HepG2 (cell line): ENCODE data around the gene RPS28. TPM values are rescaled to one million over a fixed set of nuclear protein-coding genes. Genes with fewer than 3 reads are reported as not detected.

Source experiments
- ELF4 ChIP-seq: sonication (generic); formaldehyde crosslinking; IDR thresholded peaks from 2 replicates; pipeline ENCODE4 v1.5.0; 2020; ENCODE audit warnings: missing genetic modification reagents, mild to moderate bottlenecking, moderate library complexity, borderline replicate concordance
- EZH2 ChIP-seq: conservative IDR thresholded peaks from 2 replicates; pipeline ENCODE4 v1.6.1; 2012; ENCODE audit warnings: mild to moderate bottlenecking, low read depth, low read length, moderate library complexity
- HMG20A ChIP-seq: IDR thresholded peaks from 2 replicates; pipeline ENCODE4 v1.6.1; 2016; ENCODE audit warnings: borderline replicate concordance
- NAIF1 ChIP-seq: sonication (generic); formaldehyde crosslinking; IDR thresholded peaks from 2 replicates; pipeline ENCODE4 v1.5.0; 2020; ENCODE audit warnings: mild to moderate bottlenecking, missing genetic modification reagents, borderline replicate concordance
- SAFB2 ChIP-seq: sonication (generic); formaldehyde crosslinking; IDR thresholded peaks from 2 replicates; pipeline ENCODE4 v1.5.1; 2020; ENCODE audit warnings: missing genetic modification reagents, low read depth, mild to moderate bottlenecking, borderline replicate concordance
- SMYD3 ChIP-seq: sonication (generic); formaldehyde crosslinking; IDR thresholded peaks from 2 replicates; pipeline ENCODE4 v1.8.1; 2023; ENCODE audit warnings: mild to moderate bottlenecking, missing genetic modification reagents
- SP140L ChIP-seq: sonication (generic); formaldehyde crosslinking; IDR thresholded peaks from 2 replicates; pipeline ENCODE4 v1.4.0; 2020; ENCODE audit warnings: missing genetic modification reagents, borderline replicate concordance
- TEAD3 ChIP-seq: optimal IDR thresholded peaks from 2 replicates; pipeline ENCODE3; 2016; ENCODE audit warnings: borderline replicate concordance
- U2AF2 ChIP-seq: fragments of 200-400 bp; formaldehyde crosslinking; IDR thresholded peaks from 2 replicates; pipeline ENCODE4 v1.6.1; 2017; ENCODE audit warnings: low read depth, mild to moderate bottlenecking, low read length
- ZBTB20 ChIP-seq: sonication (generic); formaldehyde crosslinking; IDR thresholded peaks from 2 replicates; pipeline ENCODE4 v1.8.1; 2023; ENCODE audit warnings: missing genetic modification reagents, low read depth, mild to moderate bottlenecking, borderline replicate concordance
- ZBTB38 ChIP-seq: sonication (generic); formaldehyde crosslinking; IDR thresholded peaks from 2 replicates; pipeline ENCODE4 v1.5.1; 2020; ENCODE audit warnings: mild to moderate bottlenecking, missing genetic modification reagents
- ZNF772 ChIP-seq: sonication (generic); formaldehyde crosslinking; IDR thresholded peaks from 2 replicates; pipeline ENCODE4 v1.5.0; 2020; ENCODE audit warnings: mild to moderate bottlenecking, missing genetic modification reagents
- ZSCAN20 ChIP-seq: sonication (generic); formaldehyde crosslinking; IDR thresholded peaks from 2 replicates; pipeline ENCODE4 v1.4.0; 2020; ENCODE audit warnings: missing genetic modification reagents, mild to moderate bottlenecking, borderline replicate concordance
- ZSCAN22 ChIP-seq: sonication (generic); formaldehyde crosslinking; IDR thresholded peaks from 2 replicates; pipeline ENCODE4 v1.4.0; 2020; ENCODE audit warnings: mild to moderate bottlenecking, missing genetic modification reagents
- ZSCAN29 ChIP-seq: sonication (generic); formaldehyde crosslinking; conservative IDR thresholded peaks from 2 replicates; pipeline ENCODE4 v1.4.0; 2020; ENCODE audit warnings: mild to moderate bottlenecking, missing genetic modification reagents
- polyA plus RNA-seq, 8 experiments: library from polyadenylated mRNA; depleted of rRNA in 3 of 8; stranded (reverse) in 7 of 8; unstranded in 1 of 8; fragments of >200 nt; fragmentation: Illumina TruSeq in 4 of 8; extraction: Trizol in 4 of 8; gene quantifications; 2 replicates each; pipeline versions ENCODE4 v1.2.1 to v1.2.3, GENCODE V29; 2011 to 2016; ENCODE audit warnings: low read depth in 4 of 8, missing spikeins in 1 of 8, mixed read lengths in 1 of 8; ENCODE audit not compliant: insufficient read depth in 1 of 8
- total RNA-seq, 5 experiments: library from RNA; depleted of rRNA; stranded (reverse); fragments of >200 nt; fragmentation: Illumina TruSeq; extraction: Trizol; gene quantifications; 2 replicates each; pipeline ENCODE4 v1.2.3, GENCODE V29; 2016; ENCODE audit warnings: low read depth in 1 of 5
- TF ChIP-seq, protein P1 (sequence below): sonication (generic); formaldehyde crosslinking; IDR thresholded peaks from 2 replicates; pipeline ENCODE4 v1.5.1; 2020; ENCODE audit warnings: missing genetic modification reagents, mild to moderate bottlenecking, borderline replicate concordance
- TF ChIP-seq, protein P2 (sequence below): sonication (generic); formaldehyde crosslinking; IDR thresholded peaks from 2 replicates; pipeline ENCODE4 v1.4.0; 2020; ENCODE audit warnings: mild to moderate bottlenecking, missing genetic modification reagents
- TF ChIP-seq, protein P3 (sequence below): sonication (generic); formaldehyde crosslinking; IDR thresholded peaks from 2 replicates; pipeline ENCODE4 v1.4.0; 2020; ENCODE audit warnings: mild to moderate bottlenecking, missing genetic modification reagents

The RPS28 gene
- total and polyA plus RNA-seq, 2 of the 13 experiments (the other 11 are each of a cell fraction or from before 2014, with no cell fraction given) = 281 to 545 TPM

DNA sequence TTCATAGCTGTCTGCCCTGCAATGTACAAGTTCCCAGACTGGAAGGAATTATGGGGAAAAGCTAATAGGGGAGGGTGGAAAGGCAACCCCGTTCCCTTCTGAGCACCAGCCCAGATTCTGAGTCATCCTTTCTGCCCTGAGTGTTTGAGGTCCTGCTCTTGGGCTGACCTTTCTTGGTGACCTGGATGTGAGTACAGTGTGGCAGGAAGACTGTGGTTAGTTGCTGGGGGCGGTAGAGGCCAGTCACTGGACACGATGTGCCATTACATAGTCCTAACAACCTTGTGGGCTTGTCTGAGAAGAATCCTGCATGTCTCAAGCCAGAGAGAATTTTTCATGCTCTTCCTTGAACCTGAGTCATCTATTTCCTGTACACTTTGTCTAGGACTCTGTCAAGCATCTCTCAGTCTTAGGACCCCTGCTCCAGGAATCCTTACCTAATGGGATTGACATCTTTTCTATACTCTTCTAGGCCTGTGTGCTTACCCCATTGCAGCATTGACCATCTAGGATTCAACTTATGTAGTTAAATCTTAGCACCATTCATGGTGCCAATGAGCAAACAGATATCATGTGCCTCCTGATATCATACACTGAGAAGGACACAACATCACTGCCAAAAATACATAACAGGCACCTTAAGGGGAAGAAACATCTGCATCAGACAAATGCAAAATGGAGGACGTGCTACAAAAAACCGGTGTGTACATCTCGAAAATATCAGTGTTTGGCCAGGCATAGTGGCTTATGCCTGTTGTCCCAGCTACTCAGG lies 34.5 kb downstream of the RPS28 start (continued):
- TF ChIP-seq ZBTB20 (CRISPR knock-in tag) (no peak), ZSCAN22 (CRISPR knock-in tag) (no peak), ELF4 (no peak), TEAD3 (CRISPR knock-in tag) (peak; percentile 60), U2AF2 (no peak), SAFB2 (CRISPR knock-in tag) (no peak), ZSCAN29 (CRISPR knock-in tag) (no peak), ZNF772 (CRISPR knock-in tag) (0 out of 2 replicates have a peak, but pooled peaks have one; percentile 57), SMYD3 (0 out of 2 replicates have a peak, but pooled peaks have one; percentile 40), SP140L (CRISPR knock-in tag) (no peak), HMG20A (CRISPR knock-in tag) (peak; percentile 63; the same call in 1 of the 2 replicates), EZH2 (no peak), NAIF1 (CRISPR knock-in tag) (no peak), ZBTB38 (CRISPR knock-in tag) (no peak), ZSCAN20 (CRISPR knock-in tag) (no peak)
- TF ChIP-seq, protein P1, sequence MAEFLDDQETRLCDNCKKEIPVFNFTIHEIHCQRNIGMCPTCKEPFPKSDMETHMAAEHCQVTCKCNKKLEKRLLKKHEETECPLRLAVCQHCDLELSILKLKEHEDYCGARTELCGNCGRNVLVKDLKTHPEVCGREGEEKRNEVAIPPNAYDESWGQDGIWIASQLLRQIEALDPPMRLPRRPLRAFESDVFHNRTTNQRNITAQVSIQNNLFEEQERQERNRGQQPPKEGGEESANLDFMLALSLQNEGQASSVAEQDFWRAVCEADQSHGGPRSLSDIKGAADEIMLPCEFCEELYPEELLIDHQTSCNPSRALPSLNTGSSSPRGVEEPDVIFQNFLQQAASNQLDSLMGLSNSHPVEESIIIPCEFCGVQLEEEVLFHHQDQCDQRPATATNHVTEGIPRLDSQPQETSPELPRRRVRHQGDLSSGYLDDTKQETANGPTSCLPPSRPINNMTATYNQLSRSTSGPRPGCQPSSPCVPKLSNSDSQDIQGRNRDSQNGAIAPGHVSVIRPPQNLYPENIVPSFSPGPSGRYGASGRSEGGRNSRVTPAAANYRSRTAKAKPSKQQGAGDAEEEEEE = no peak
- TF ChIP-seq, protein P2, sequence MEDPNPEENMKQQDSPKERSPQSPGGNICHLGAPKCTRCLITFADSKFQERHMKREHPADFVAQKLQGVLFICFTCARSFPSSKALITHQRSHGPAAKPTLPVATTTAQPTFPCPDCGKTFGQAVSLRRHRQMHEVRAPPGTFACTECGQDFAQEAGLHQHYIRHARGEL (CRISPR knock-in tag) = no peak
- TF ChIP-seq, protein P3, sequence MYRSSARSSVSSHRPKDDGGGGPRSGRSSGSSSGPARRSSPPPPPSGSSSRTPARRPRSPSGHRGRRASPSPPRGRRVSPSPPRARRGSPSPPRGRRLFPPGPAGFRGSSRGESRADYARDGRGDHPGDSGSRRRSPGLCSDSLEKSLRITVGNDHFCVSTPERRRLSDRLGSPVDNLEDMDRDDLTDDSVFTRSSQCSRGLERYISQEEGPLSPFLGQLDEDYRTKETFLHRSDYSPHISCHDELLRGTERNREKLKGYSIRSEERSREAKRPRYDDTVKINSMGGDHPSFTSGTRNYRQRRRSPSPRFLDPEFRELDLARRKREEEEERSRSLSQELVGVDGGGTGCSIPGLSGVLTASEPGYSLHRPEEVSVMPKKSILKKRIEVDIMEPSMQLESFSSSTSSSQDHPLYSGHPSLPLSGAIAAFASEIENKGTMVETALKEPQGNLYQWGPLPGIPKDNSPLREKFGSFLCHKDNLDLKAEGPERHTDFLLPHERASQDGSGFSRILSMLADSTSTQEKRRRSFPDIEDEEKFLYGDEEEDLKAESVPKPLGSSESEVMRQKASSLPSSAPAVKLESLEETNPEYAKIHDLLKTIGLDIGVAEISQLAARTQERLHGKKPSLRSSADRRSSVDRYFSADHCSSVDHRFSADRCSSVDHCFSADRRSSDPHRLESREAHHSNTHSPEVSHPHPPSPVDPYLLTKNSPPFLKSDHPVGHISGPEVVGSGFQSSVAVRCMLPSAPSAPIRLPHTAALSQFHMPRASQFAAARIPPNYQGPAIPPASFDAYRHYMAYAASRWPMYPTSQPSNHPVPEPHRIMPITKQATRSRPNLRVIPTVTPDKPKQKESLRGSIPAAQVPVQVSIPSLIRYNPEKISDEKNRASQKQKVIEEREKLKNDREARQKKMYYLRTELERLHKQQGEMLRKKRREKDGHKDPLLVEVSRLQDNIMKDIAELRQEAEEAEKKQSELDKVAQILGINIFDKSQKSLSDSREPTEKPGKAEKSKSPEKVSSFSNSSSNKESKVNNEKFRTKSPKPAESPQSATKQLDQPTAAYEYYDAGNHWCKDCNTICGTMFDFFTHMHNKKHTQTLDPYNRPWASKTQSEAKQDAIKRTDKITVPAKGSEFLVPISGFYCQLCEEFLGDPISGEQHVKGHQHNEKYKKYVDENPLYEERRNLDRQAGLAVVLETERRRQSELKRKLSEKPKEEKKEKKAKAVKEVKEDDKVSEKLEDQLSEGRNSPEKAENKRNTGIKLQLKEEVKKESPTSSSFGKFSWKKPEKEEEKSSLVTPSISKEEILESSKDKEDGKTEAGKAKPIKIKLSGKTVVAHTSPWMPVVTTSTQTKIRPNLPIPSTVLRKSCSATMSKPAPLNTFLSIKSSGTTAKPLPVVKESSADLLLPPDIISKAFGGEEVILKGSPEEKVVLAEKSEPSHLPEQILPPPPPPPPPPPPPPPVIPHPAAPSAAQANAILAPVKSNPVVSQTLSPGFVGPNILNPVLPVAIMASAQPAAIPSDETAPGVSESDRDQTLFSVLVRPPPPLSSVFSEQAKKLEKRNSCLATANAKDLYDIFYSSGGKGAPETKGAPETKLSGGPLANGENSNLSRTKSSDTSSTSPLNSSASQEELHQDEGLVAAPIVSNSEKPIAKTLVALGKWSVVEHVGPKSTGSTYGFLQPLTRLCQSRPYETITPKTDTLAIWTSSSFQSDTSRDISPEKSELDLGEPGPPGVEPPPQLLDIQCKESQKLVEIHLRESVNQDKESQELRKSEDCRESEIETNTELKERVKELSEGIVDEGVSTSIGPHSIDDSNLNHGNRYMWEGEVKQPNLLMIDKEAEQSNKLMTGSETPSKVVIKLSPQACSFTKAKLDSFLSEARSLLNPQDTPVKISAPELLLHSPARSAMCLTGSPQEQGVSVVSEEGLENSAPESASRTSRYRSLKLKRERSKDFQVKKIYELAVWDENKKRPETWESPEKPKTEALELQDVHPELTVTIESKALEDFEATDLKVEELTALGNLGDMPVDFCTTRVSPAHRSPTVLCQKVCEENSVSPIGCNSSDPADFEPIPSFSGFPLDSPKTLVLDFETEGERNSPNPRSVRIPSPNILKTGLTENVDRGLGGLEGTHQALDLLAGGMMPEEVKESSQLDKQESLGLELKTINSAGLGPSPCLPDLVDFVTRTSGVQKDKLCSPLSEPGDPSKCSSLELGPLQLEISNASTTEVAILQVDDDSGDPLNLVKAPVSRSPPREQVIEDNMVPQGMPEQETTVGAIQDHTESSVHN (CRISPR knock-in tag) = no peak
